Esophagus muscularis mucosa (tissue), 4 donors: ENCODE results near the gene MOCOS.

Experiments
- EP300 ChIP-seq: sonication (generic); formaldehyde crosslinking; IDR thresholded peaks from one replicate; pipeline ENCODE4 v1.6.1; 2017; ENCODE audit warnings: antibody characterized with exemption
- POLR2AphosphoS5 ChIP-seq, 2 donors: sonication (generic); formaldehyde crosslinking; IDR thresholded peaks; one replicate each; pipeline ENCODE4 v1.6.1; 2017; ENCODE audit warnings: antibody characterized with exemption in 2 of 2
- TF ChIP-seq, protein P1 (sequence below), 3 experiments: fragments of 200-600 bp in 2 of 3; fragments of 450-650 bp in 1 of 3; sonication (generic) in 2 of 3; IDR thresholded peaks; one replicate each; pipeline ENCODE4 v1.5.1; 2017 to 2019; ENCODE audit warnings: antibody characterized with exemption in 3 of 3, mild to moderate bottlenecking in 2 of 3, moderate library complexity in 1 of 3

DNA sequence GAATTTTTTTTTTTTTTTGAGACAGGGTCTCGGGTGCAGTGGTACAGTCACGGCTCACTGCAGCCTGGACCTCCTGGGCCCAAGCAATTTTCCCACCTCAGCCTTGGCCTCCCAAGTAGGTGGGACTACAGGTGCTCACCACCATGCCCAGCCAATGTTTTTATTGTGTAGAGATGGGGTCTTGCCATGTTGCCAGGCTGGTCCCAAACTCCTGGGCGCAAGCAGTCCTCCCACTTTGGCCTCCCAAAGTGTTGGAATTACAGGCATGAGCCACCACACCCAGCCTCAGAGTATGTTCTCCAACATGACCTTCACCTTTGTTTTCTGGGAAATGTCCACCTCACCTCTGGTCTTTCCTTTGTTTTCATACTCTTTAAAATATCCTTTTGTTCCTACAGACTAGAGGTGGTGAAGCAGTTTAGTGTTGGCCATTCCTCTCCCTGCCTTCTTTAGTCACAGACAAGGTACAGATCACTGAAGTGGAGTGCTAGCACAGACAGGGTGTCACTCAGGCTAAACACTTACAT lies 19.5 kb upstream of the MOCOS start:
- TF ChIP-seq, protein P1, sequence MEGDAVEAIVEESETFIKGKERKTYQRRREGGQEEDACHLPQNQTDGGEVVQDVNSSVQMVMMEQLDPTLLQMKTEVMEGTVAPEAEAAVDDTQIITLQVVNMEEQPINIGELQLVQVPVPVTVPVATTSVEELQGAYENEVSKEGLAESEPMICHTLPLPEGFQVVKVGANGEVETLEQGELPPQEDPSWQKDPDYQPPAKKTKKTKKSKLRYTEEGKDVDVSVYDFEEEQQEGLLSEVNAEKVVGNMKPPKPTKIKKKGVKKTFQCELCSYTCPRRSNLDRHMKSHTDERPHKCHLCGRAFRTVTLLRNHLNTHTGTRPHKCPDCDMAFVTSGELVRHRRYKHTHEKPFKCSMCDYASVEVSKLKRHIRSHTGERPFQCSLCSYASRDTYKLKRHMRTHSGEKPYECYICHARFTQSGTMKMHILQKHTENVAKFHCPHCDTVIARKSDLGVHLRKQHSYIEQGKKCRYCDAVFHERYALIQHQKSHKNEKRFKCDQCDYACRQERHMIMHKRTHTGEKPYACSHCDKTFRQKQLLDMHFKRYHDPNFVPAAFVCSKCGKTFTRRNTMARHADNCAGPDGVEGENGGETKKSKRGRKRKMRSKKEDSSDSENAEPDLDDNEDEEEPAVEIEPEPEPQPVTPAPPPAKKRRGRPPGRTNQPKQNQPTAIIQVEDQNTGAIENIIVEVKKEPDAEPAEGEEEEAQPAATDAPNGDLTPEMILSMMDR (IDR thresholded peaks at IDR 0.05), result no peak
- TF ChIP-seq POLR2AphosphoS5 (IDR thresholded peaks at IDR 0.05) (no peak), EP300 (no peak)
